NCI-H2081 treated with DMSO at 0.1 percent for 48 hours (cell line): ENCODE data around the gene PCK1.

Source experiments
- DNase-seq: peaks from one replicate; lab custom pipeline; 2025; lab: John Stamatoyannopoulos, UW

The PCK1 gene

DNA sequence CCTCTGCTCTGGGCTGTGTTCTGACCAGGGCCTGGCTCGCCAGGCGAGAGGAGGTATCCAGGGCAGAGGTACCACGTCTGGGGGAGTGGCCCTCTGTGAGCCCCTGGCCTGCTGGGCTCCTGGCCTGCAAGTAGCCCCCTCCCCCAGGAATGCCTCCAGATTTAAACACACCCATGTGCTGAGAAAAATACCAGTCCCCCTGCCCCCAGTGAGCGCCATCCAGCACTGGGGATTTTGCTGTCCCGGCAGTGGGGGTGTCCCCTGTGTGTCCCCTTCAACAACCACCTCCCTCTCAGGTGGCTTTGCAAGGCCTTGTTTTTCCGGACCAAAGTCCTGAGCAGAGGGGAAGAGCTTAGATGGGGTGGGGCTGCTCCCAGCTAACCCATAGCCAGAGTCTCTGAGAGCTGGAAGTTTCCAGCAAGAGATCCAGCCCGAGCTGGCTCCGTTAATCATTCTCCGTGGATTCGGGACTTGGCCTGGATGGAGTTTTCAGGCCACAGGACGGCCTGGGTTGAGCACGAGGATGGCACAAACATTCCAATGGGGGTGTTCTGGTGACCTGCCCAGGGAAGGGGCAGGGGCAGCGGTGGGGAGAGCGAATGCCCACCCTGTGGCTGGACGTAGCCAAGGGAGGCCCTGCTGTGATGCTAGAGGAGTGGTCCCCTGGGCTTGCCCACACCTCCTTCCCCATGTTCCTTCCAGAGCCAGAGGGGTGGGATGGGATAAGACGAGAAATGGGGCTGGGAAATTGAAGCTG lies 29.0 kb downstream of the PCK1 start:
- no peak for DNase-seq

DNA sequence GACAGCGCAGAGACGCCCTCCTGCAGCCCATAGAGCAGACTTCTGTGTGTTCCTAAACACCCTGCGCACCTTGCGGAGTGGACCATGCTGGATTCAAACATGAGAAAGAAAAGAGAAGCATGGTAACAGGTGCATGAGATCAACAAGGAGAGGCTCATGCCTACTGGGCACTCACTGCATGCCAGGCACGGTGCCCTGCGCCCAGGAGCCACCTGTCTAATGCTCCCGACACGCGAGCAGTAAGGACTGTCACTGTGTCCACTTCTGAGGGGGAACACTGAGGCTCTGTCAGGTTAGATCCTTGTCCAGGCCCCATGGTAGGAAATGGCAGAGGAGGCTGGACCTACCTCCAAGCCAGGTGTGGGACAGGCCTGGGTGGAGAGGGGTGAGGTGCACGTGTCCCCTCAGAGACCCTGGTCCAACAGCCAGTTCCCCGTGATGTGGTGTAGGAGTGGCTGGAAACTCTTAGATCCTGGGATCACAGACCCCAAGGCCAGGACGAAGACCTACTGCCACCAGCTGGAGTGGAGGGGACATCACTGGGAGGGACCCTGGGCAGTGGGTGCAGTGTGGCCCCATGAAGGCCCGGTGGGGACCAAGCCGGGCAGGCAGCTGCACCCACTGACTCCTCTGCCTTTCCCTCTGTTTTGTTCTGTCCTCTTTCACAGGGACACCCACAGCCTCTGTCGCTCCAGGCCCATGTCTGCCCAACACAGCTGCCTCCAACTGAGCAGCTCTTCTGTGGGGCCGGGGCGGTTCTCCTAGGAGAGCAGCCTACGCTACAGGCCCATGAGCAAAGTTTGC lies 29.8 kb downstream of the PCK1 start:
- DNase-seq = no peak

- no peak for DNase-seq
Observed at GRCh38 chr20:57591289-57592229, 30.6 kb downstream of the PCK1 start.

- no peak for DNase-seq
Observed at GRCh38 chr20:57592263-57593092, 31.6 kb downstream of the PCK1 start.

- no peak for DNase-seq
Observed at GRCh38 chr20:57593134-57593886, 32.4 kb downstream of the PCK1 start.

- no peak for DNase-seq
Observed at GRCh38 chr20:57594092-57594951, 33.4 kb downstream of the PCK1 start.

DNA sequence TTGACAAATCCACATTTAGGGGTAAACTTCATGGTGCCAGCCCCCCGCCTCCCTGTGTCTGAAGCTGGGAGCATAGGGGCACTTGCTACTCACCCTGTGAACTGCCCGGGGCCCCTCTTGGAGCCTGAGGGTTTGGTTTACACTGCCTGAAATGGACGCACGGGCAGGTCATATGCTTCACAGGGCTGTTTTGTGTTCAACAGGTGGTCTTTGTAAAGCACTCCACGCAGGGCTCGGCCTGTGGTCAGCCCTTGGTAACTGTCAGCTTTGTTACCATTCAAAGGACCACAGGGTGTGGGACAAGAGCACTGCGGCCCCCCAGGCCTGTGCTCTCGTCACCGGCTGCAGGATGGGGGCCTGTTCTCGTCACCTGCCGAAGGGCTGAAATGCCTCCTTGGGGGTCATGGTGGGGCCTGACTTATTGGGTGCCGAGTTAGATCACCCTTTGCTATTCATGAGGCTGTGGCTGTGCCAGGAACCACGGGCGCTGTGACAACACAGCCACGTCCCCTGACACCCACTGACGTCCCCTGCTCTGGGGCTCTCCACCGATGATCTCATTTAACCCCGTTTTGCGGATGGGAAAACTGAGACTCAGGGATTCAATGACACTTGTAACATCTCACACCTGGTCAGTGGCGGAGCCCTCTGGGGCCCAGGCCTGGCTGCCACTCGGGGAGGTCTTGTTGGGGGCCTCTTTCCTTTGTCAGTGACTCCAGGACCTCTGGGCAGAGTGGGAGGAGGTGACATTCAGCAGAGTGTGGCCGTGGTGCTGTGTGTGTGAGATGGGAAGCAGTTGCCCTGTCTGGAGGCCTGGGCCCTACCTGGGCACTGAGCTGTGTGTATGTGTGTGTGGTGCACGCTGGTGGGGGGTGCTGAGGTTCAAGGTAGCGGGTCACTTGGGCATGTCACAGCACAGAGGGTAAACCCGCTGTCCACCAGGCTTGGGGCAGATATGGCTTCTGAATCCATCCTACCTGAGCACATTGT lies 34.4 kb downstream of the PCK1 start:
- DNase-seq = no peak

DNA sequence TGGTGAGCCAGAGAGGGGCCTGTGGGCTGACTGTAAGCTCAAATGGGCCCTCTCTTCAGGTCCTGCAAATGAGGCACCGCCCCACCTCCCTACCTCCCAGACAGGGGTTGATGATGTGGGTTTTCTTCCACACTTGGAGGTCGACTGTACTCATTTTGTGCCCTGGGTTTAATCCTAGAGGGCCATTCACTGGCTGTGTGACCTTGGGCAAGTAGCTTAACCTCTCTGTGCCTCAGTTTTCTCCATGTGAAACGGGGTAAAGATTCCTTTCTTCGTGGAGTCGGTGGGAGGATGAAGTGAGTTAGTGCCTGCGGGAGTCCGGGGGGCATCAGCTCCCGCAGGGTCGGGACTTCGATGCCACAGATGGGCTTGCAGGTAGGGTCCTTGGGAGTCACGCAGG lies 35.4 kb downstream of the PCK1 start:
- DNase-seq = no peak

DNA sequence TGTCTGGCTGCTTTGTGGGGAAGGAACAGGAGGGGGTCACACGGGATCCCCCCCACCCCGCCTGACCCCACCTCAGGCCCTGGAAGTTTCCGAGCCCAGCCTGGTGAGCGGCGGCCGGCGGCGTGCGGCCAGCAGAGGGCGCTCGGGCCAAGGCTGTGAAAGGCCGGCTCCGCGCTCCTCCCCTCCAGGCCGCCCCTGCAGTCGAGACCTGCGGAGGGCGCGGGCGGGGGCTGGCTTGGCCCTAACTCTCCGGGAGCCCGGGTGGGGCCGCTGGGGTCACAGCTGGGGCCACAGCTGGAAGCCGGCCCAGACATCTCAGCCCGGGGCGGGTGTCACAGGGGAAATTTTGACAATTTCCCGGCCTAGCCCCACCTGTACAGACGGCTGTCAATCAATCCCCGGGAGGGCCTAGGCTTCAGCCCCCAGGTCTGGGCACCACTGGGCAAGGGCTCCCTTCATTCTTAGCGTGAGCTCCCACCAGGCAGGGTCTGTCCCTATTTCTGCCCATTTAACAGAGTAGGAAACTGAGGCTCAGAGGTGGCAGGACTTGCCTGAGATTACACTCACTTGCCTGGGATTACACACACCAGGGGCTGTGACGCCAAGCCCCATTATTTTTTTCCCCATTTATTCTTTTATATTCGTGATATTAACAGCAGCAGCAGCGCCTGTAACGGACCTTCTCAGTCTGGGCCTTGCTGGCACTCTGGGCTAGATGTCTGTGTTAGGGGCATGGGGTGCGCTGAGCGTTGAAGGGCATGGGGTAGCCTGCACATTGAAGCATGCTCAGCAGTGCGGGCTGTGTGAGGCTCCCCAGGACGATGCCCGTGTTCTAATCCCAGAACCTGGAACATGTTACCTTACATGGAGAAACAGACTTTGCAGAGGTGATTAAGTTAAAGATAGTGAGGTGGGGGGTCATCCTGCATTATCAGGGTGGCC lies 36.4 kb downstream of the PCK1 start:
- DNase-seq = no peak

DNA sequence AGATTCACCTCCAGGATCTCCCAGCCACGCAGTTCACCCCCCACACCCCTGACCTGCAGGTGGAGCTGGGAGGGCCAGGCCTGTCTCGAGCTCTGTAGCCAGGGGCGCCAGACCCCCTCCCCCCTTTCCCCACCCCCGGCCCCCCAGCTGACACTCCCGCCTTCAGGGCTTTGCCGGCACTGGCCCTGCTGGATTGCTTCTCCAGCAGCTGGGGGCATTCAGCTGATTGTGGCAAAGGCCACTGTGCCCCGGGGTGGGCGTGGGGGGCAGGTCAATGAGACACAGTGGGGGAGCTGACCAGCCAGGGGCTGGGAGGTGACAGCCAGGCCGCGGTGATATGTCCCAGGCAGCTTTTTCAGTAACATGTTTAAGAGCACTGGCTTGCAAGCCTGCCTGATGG lies 37.1 kb downstream of the PCK1 start:
- DNase-seq = no peak

- DNase-seq = no peak
Observed at GRCh38 chr20:57598491-57598890, 37.6 kb downstream of the PCK1 start.

- DNase-seq = no peak
Observed at GRCh38 chr20:57600320-57601210, 39.7 kb downstream of the PCK1 start.

DNA sequence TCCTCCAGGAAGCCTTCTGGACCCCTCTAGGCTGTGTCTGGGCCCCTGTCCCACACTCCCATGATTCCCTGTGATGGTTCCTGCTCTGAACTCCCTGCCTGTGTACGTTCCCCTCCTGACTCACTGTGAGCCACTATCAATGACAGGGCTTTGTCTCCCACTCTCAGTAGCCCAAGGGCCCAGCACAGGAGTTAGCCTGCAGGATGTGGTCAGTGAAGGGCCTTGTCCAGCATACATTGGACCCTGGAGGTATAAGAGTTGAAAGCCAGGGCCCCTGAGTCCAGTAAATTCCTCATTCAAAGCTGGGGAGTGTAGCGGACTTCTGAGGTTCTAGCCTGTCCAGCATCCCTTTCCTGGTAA lies 40.3 kb downstream of the PCK1 start:
- no peak for DNase-seq

- DNase-seq = no peak
Observed at GRCh38 chr20:57601737-57602136, 40.8 kb downstream of the PCK1 start.

GRCh38 chr20:57603120-57603519 lies 42.2 kb downstream of the PCK1 start:
- no peak for DNase-seq

- no peak for DNase-seq
Observed at GRCh38 chr20:57605045-57605444, 44.1 kb downstream of the PCK1 start.
